Neural progenitor cell (in vitro differentiated cells): Measurements from ENCODE around the gene MYL7. TPM values are rescaled to one million over a fixed set of nuclear protein-coding genes. Genes with fewer than 3 reads are reported as not detected.

Experiments used
- DNase-seq: peaks from one replicate; pipeline ENCODE4 v3.0.0-alpha.2; 2016; ENCODE audit warnings: low spot score
- H2AFZ ChIP-seq: fragments of 200-600 bp; sonication (generic); replicated peaks from 2 replicates; pipeline ENCODE4 v1.6.1; 2016; ENCODE audit warnings: antibody characterized with exemption
- H3F3A ChIP-seq: fragments of 200-600 bp; sonication (generic); 2 replicates; pipeline ENCODE4 v1.6.1; 2016; ENCODE audit warnings: antibody characterized with exemption, low read depth
- H3K27ac ChIP-seq: fragments of 200-600 bp; sonication (generic); 2 replicates; pipeline ENCODE4 v1.5.1; 2016; ENCODE audit warnings: mild to moderate bottlenecking
- H3K27me3 ChIP-seq: fragments of 200-600 bp; sonication (generic); 2 replicates; pipeline ENCODE4 v1.6.1; 2016; ENCODE audit warnings: mild to moderate bottlenecking, moderate library complexity
- H3K36me3 ChIP-seq: fragments of 200-600 bp; sonication (generic); 2 replicates; pipeline ENCODE4 v1.5.1; 2016
- H3K4me1 ChIP-seq: fragments of 200-600 bp; sonication (generic); 2 replicates; pipeline ENCODE4 v1.6.1; 2016; ENCODE audit warnings: mixed run types
- H3K4me2 ChIP-seq: fragments of 200-600 bp; sonication (generic); 2 replicates; pipeline ENCODE4 v1.6.1; 2016
- H3K4me3 ChIP-seq: fragments of 200-600 bp; sonication (generic); 2 replicates; pipeline ENCODE4 v1.5.1; 2016
- H3K79me2 ChIP-seq: fragments of 200-600 bp; sonication (generic); 2 replicates; pipeline ENCODE4 v1.6.1; 2016; ENCODE audit warnings: low read depth
- H3K9ac ChIP-seq: fragments of 200-600 bp; sonication (generic); 2 replicates; pipeline ENCODE4 v1.6.1; 2016
- H3K9me3 ChIP-seq: fragments of 200-600 bp; sonication (generic); 2 replicates; pipeline ENCODE4 v1.5.1; 2016; ENCODE audit warnings: low read depth
- H4K20me1 ChIP-seq: fragments of 200-600 bp; sonication (generic); 2 replicates; pipeline ENCODE4 v1.6.1; 2016; ENCODE audit warnings: low read depth
- H3K27ac Mint-ChIP-seq: 3 replicates; pipeline ENCODE4 v1.8.0; 2021; ENCODE audit warnings: mixed read lengths
- H3K27me3 Mint-ChIP-seq: 2 replicates; pipeline ENCODE4 v1.8.0; 2022; ENCODE audit warnings: low read depth, mild to moderate bottlenecking, inconsistent platforms, moderate library complexity, mixed read lengths; ENCODE audit not compliant: insufficient read depth
- H3K36me3 Mint-ChIP-seq: 3 replicates; pipeline ENCODE4 v1.8.0; 2021; ENCODE audit warnings: mixed read lengths
- H3K4me1 Mint-ChIP-seq: 3 replicates; pipeline ENCODE4 v1.8.0; 2021; ENCODE audit warnings: mixed read lengths
- H3K4me3 Mint-ChIP-seq: 3 replicates; pipeline ENCODE4 v1.8.0; 2021; ENCODE audit warnings: mild to moderate bottlenecking, moderate library complexity, mixed read lengths
- H3K9me3 Mint-ChIP-seq: 3 replicates; pipeline ENCODE4 v1.8.0; 2020; ENCODE audit warnings: mixed read lengths
- CTCF ChIP-seq: fragments of 200-600 bp; sonication (generic); IDR thresholded peaks from 2 replicates; pipeline ENCODE4 v1.5.1; 2017; ENCODE audit warnings: antibody characterized with exemption, mild to moderate bottlenecking
- EZH2 ChIP-seq: fragments of 200-600 bp; sonication (generic); IDR thresholded peaks from 2 replicates; pipeline ENCODE4 v1.6.1; 2017; ENCODE audit warnings: antibody characterized with exemption, mild to moderate bottlenecking, moderate library complexity
- EZH2phosphoT487 ChIP-seq: fragments of 200-600 bp; sonication (generic); IDR thresholded peaks from 2 replicates; pipeline ENCODE4 v1.6.1; 2017; ENCODE audit warnings: antibody characterized with exemption
- total RNA-seq: library from RNA; depleted of rRNA; stranded (reverse); fragments of >200 nt; gene quantifications from 2 replicates; pipeline ENCODE4 v1.2.3, GENCODE V29; 2015; ENCODE audit warnings: low replicate concordance

The MYL7 gene, protein sequence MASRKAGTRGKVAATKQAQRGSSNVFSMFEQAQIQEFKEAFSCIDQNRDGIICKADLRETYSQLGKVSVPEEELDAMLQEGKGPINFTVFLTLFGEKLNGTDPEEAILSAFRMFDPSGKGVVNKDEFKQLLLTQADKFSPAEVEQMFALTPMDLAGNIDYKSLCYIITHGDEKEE
- total RNA-seq = not detected in 2 replicates

- Mint-ChIP-seq H3K9me3 (no peaks in the 10 kb centered on the region), H3K4me1 (peaks cover 4% of the 10 kb centered on the region), H3K27me3 (peaks cover 6% of the 10 kb centered on the region), H3K27ac (no peak within 1 kb of the TSS), H3K36me3 (no peaks in the 10 kb centered on the region), H3K4me3 (no peak within 1 kb of the TSS)
- no peaks in the 10 kb centered on the region for H4K20me1 ChIP-seq
- H3K36me3 ChIP-seq = no peaks in the 10 kb centered on the region
- peaks cover 39% of the 10 kb centered on the region for H3K27me3 ChIP-seq
- no peaks in the 10 kb centered on the region for H3K79me2 ChIP-seq
- no peak within 1 kb of the TSS for H3K4me2 ChIP-seq
- H3K27ac ChIP-seq = no peak within 1 kb of the TSS
- H3K9me3 ChIP-seq = no peaks in the 10 kb centered on the region
- H3F3A ChIP-seq = peaks cover 2% of the 10 kb centered on the region
- no peak within 1 kb of the TSS for H3K4me3 ChIP-seq
- no peak for DNase-seq
- no peak for TF ChIP-seq EZH2
- TF ChIP-seq EZH2phosphoT487 = no peak
- TF ChIP-seq CTCF = no peak
- peaks cover under 1% of the 10 kb centered on the region for H3K4me1 ChIP-seq
- H3K9ac ChIP-seq = no peak within 1 kb of the TSS
- no peak within 1 kb of the TSS for H2AFZ ChIP-seq
Observed at GRCh38 chr7:44141221-44141850, at the start of gene MYL7. Gene MYL7, minus strand, starts transcription at chr7:44141332. Its CDS starts 27 bp downstream, at chr7:44141305.

DNA sequence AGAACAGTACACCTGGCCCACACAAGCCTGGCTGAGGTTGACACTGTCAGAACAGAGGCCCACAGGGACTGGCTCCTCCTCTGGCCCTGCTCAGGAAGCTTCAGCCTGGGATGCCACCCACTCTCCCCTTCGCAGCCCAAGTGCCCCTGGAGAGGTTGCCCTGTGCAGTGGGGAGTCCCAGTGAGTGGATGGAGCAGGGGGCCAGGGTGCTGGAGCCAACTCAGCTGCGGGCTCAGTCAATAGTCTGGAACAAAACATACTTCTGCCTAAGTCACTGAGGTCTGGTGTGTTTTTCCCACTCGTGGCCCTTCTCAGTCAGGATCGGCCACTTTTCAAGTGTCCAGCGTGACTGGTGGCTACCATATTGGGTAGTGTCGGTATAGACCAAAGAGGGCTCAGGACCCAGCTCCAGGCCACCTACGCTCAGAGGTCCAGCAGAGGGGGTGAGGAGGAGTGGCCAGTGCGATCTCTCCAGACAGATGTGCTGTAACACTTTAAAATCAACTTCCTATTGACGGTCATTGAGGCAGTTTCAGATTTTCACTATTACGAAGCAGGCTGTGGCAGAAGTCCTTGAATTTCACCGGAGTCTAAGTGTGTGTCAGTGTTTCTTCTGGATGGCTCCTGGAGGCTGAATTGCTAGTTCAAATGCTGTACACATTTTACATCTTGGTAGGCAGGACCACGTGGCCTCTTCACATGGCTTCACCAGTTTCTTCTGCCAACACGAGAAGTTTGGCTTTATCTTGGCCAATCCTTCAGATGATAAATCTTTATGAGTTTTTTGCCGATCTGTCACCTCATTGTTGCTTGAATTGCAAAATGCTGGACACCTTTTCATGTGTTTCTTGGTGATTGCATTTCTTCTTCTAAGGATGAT lies 49.1 kb upstream of the MYL7 start:
- Mint-ChIP-seq H3K27ac (peak overlapping the region; percentile 92), H3K4me1 (peaks cover 19% of the 10 kb centered on the region), H3K36me3 (no peaks in the 10 kb centered on the region), H3K9me3 (no peaks in the 10 kb centered on the region), H3K27me3 (peaks cover 5% of the 10 kb centered on the region), H3K4me3 (no peak overlapping the region)
- Histone ChIP-seq H3K9ac (no peak overlapping the region), H3F3A (no peaks in the 10 kb centered on the region), H3K4me3 (no peak overlapping the region), H2AFZ (no peak overlapping the region), H3K27me3 (no peaks in the 10 kb centered on the region), H3K79me2 (no peaks in the 10 kb centered on the region), H3K9me3 (no peaks in the 10 kb centered on the region), H3K4me2 (no peak overlapping the region), H3K27ac (no peak overlapping the region), H4K20me1 (no peaks in the 10 kb centered on the region), H3K4me1 (no peaks in the 10 kb centered on the region), H3K36me3 (no peaks in the 10 kb centered on the region)
- no peak for DNase-seq
- TF ChIP-seq CTCF (no peak), EZH2 (no peak), EZH2phosphoT487 (no peak)

DNA sequence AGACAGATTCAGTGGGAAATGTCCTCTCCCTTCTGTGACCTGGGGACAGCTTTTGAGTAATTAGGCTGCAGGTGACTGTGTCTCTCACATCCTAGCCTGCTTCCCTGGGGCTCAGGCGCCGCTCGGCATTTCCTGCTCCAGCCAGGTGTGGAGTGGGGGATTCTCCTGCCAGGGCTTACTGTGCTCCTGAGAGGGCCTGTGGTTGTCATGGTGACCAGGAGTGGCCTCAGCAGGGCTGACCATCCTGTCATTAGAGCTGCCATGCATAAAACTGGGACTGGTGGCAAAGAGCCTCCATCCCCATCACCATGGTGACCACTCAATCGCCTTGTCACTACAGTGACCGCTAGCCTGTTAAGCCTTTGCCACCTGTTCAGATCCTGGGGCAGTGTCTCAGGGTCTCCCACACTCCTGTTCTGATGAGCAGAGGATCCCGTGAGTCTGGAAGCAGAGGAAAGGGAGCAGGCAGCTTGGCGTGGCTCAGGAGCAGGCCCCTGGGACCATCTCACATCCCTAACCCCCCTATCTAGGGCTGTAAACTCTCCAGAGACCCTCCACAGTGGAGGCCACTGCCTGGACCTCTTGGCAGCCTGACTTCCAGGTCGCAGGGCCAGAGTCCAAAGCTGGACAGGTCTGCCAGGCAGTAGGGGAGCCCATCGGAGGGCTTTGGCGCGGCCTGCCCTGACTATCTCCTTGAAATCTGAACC lies 48.3 kb upstream of the MYL7 start, which contains the start of gene GCK:
Gene GCK, minus strand, starts transcription at position 154 of the 707 bp plus-strand sequence. CDS start 486 bp downstream, outside the sequence.
- Histone ChIP-seq H3K27ac (no peak within 1 kb of the TSS), H3K36me3 (no peaks in the 10 kb centered on the region), H3K9ac (no peak within 1 kb of the TSS), H3K4me2 (peak within 1 kb of the TSS; percentile 4), H4K20me1 (no peaks in the 10 kb centered on the region), H3K4me3 (no peak within 1 kb of the TSS), H3K79me2 (no peaks in the 10 kb centered on the region), H3K4me1 (peaks cover under 1% of the 10 kb centered on the region), H3K9me3 (no peaks in the 10 kb centered on the region), H3K27me3 (no peaks in the 10 kb centered on the region), H2AFZ (peak within 1 kb of the TSS; percentile 82), H3F3A (no peaks in the 10 kb centered on the region)
- TF ChIP-seq CTCF (no peak), EZH2phosphoT487 (no peak), EZH2 (no peak)
- H3K36me3 Mint-ChIP-seq = no peaks in the 10 kb centered on the region
- H3K27ac Mint-ChIP-seq = peak within 1 kb of the TSS; percentile 92
- no peak within 1 kb of the TSS for H3K4me3 Mint-ChIP-seq
- DNase-seq = peak; percentile 34
- H3K9me3 Mint-ChIP-seq = no peaks in the 10 kb centered on the region
- peaks cover 5% of the 10 kb centered on the region for H3K27me3 Mint-ChIP-seq
- H3K4me1 Mint-ChIP-seq = peaks cover 25% of the 10 kb centered on the region
